H54 (cell line): ENCODE results near the gene TTC4.
"Not testable (repeated sequence)": the region's sequence is repeated elsewhere in the genome, so short reads cannot be mapped to it uniquely, and the experiment has no call there.

Experiments
- DNase-seq: peaks from one replicate; pipeline ENCODE4 v3.0.0; 2011; ENCODE audit warnings: low spot score, mixed read lengths; ENCODE audit not compliant: insufficient read length
- FAIRE-seq: peaks from 3 replicates; lab custom pipeline; 2011; peaks lifted over from hg19 to GRCh38; lab: Jason Lieb, UNC
- POLR2A ChIP-seq: IDR thresholded peaks from 2 replicates; pipeline ENCODE4 v1.6.1; 2011; ENCODE audit warnings: low read depth, mild to moderate bottlenecking, low read length

The TTC4 gene

DNA sequence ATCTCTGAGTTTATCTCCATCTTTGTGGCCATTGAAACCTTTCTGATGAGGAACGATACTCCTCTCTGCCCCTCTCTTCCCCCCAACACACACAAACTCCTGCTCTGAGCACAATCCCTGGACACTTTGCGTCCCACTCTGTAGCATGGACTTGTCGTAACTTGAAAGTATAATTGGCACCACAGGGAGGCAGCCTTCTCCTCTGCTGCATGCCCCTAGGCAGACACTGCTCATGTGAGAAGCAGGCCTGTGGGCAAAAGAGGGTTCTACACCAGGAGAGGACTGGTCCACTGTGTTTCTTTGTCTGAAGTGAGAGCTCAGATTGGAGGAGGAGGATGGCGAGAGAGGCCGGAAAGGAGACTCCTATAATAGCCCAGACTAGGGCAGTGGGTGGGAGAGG, 52.4 kb downstream of the TTC4 start:
- FAIRE-seq (no peak), DNase-seq (no peak)
- no peak for TF ChIP-seq POLR2A

DNA sequence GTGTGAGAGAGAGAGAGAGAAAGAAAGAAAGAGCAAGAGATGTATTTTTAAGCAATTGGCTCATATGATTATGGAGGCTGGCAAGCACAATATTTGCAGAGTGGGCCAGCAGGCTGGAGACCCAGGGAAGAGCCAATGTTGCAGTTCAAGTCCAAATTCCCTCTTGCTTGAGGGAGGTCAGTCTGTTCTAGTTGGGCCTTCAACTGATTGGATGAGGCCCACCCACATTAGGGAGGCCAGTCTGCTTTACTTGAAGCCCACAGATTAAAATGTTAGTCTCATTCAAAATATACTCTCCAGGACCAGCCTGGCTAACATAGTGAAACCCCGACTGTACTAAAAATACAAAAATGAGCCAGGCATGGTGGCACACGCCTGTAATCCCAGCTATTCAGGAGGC, 57.3 kb downstream of the TTC4 start:
- FAIRE-seq = no peak
- no peak for TF ChIP-seq POLR2A
- DNase-seq = no peak

DNA sequence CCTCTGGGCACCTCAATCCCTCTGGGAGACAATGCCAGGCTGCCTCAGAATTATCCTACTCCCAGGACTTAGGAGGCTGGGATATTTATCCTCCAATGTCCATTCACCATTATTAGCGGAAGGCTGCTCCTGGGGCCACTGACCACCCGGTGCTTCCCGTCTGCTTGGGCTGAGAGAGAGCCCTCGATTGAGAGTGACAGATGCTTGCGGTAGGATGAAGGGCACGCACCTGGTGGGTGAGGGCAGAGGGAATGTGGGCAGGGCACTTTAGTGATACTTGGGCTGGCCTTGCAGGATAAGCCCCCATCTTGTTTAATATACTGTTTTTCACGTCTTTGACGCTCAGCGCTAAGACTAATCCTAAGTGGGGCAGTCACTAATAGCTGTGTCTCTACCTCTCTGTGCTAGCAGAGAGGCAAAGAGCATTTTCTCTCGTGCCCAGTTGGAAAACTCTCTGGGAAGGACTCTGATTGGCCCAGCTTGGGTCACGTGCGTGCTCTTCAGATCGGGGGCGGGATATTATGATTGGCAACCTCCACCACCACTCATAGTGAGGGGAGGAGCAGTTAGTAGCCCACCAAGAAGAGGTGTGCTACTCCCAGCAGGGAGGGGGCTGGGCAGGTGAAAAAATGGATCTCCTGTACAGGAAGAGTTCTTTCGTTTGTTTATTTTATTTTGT, 59.3 kb downstream of the TTC4 start:
- DNase-seq (no peak), FAIRE-seq (no peak)
- no peak for TF ChIP-seq POLR2A

DNA sequence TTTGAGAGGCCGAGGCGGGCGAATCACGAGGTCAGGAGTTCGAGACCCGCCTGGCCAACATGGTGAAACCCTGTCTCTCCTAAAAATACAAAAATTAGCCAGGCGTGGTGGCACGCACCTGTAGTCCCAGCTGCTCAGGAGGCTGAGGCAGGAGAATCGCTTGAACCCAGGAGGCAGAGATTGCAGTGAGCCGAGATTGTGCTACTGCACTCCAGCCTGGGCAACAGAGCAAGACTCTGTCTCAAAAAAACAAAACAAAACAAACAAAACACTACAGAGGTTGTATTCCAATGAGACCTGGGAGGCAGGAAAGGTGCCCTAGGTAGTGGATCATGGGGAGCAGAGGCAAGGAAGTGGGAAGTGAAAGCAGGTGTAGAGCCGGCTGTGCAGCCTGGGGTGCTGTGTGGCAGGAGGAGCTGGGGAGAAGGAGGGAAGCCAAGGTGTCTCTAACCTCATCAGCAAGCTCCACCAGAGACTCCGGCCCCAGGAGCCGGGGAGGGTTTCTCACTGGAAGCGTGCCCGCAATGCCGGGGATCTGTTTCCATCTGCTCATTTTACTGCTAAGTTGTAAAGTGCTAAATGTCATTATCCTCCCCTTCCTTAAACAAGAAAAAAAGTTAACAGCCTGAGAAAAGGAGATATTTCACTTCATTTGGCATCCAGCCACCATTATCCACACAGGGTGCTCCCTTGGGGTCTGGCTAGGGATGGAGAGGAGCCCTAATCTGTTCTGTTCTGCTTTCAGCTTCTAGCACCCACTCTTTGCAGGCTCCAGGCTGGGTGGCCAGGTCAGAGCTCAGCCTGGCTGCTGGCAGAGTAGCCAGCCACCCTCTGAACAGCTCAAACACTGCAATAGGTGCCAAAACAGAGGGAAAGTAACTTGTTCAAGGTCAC, 60.4 kb downstream of the TTC4 start:
- not testable (repeated sequence) for DNase-seq, FAIRE-seq

DNA sequence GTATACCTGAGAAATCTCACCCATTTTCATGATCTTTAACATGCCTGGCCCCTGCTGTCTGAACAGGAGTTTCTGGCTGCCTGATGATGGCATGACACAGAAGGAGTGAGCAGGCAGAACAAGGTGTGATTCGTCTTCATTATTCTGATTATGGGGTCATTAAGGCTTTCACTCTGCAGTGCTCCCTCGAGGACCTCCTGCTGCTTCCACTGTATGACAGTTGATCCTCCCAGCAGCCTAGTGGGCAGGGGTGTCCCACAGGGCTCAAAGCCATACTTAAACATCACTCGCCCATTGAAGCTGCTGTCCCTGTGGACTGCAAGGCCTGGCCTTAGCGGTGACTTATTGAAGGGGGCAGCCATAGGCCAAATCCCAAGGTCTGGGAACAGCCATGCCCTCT, 61.4 kb downstream of the TTC4 start:
- FAIRE-seq = no peak
- no peak for DNase-seq
- no peak for TF ChIP-seq POLR2A

DNA sequence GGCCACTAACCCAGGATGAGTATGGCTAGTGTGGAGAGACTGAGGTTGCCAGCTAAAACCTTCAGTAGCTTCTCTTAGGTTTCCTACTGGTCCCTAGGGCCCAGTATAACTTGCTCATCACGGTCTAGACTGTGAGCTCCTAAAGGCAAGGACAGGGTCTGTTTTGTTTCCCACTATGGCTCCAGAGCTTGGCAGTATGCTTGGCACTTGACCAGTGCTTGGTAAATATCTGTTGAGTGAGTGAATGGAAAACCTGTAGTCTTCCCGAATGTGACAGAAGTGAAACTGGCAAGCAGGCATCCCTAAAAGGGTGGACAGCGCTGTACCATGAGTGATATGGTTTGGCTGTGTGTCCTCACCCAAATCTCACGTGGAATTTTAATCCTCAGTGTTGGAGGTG, 61.8 kb downstream of the TTC4 start:
- TF ChIP-seq POLR2A = no peak
- DNase-seq (no peak), FAIRE-seq (no peak)

DNA sequence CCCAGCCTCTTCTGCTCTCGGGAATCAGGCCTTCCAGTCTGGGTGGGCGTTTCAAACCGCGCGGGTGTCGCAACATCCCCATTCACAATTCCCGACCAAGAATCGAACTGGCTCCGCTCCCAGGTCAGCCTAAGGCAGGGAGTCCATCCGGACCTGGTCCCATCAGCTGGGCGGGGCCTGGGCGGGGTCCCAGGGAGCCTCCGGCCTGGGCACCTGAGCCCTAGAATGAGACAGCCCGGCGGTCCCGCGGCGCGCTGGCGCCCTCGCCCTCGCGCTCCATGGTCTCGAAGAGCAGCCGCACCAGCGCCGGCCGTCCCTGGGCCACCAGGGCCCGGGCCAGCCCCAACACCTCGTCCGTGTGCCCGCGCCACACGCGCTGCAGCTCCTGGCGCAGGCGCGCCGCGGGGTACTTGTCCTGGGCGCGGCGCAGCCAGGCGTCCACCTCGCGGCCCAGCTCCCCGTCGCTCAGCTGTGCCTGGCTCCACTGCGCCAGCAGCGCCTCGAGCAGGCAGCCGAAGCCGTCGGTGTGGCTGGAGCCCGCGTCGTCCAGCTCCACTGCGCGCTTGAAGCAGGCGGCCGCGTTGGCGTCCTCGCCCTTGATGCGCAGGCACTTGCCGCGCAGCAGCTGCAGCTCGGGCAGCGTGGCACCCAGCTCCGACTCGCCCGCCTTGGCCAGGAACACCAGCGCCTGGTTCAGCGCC, 65.5 kb downstream of the TTC4 start:
- no peak for DNase-seq

DNA sequence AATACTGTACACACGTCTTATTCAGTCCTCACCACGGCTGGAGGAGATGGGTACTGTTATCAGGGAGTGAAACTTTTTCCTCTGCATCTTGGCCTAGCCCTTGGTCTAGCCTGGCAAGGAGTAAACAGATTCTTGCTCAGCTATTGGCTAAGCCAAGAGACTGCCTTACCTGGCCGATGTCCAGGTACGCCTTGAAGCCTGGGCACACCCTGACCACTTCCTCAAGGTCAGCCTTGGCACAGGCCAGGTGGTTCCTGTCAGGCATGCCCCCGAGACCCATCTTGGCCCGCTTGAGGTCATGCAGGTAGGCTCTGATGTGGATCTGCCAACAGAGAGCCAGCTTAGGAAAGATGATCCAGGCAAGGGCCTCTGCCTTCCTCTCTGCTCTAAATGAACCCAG, 66.5 kb downstream of the TTC4 start:
- DNase-seq (no peak), FAIRE-seq (no peak)
- no peak for TF ChIP-seq POLR2A

More for the DNA sequence above, 65.5 kb downstream of the TTC4 start:
- FAIRE-seq = no peak
- TF ChIP-seq POLR2A = no peak

DNA sequence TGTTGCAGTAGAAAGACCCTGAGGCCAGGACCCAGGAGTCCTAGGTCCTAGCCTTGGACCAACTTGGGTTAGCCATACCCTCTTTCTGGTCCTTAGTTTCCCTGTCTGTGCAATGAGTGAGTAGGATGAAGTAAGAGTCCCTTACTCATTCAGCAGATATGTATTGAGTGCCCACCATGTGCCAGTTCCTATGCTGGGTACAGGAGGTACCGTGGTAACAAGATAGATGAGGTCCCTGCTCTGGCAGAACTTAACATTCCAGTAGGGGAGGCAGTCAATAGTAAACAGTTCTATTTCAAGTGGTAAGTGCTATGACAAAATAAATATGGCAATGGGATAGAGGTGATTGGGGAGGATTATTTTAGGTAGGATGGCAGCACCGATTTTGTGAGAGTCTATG, 66.9 kb downstream of the TTC4 start:
- DNase-seq = no peak
- no peak for FAIRE-seq
- no peak for TF ChIP-seq POLR2A

DNA sequence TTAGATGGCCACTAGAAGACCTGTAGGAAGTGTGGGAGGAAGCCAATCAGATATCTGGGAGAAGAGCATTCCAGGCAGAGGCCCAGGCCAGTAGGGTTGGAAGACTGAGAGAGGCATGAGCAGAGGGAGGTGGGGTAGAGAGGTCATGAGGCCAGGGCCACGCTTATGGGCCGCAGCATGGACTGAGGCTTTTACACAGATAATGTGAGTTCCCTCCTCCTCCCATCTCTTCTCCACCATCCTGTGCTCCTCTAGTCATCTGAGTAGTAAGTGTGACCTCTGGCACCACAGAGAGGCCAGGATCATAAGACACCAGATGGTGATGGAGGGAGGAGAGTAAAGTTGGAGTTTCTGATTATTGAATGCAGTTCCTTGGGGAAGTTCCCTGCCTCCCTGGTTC, 68.4 kb downstream of the TTC4 start:
- FAIRE-seq (no peak), DNase-seq (no peak)
- no peak for TF ChIP-seq POLR2A

DNA sequence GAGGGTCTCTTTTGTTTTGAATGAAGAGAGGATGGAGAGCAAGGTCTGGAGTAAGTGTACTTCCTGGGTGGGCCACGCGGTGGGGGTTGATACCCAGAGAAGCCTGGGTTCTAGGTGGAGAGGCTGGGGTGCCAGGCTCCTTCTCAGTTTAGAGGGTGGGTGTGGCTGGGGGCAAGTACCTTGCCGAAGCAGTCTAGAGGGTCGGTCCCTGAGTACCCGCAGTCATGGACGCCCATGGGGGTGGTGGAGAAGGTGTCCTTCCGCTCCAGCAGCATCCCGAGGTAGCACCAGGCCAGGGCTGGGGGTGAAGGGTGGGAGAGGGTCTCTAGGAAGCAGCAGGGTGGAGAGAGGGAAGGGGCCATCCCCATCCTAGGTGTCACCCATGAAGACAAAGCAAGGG, 71.1 kb downstream of the TTC4 start:
- DNase-seq (no peak), FAIRE-seq (no peak)
- TF ChIP-seq POLR2A = no peak

DNA sequence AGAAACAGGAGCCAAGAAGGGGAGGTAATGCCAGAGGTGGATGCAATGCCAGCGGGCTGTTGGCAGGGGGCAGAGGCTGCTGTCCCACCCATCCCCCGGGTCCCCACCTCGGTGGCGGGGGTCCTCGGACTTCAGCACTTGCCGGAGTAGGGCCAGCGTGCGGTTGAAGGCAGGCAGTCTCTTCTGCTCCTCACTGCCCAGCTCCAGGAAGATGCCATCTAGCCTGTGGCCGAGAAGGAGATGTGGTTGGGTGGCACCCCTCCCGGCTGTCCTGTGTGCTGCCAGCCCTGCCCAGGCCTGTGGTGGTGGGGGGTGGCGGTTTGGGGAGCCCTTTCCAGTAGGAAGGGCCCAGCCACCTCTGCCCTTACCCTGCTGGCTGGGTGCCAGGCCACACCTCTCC, 71.9 kb downstream of the TTC4 start:
- DNase-seq = no peak
- no peak for TF ChIP-seq POLR2A
- FAIRE-seq = no peak

DNA sequence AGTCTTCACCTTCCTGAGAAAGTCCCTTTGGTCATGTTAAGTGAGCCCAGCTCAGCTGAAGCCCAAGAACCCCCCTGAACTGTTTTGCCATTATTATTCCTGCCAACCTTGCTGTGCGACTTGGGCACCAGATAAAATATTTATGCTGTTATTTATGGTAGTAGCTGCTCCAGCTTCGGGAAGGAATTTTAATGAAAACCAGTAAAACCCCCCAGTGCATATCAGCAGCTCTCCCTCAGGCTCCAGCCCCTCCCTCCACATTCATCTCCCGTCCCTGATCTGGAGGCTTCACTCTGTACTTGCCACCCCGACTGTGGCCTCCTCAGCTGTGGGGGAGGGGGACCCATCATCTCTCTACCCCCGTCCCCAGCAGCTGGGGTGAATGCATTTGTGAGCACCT, 72.8 kb downstream of the TTC4 start:
- FAIRE-seq (no peak), DNase-seq (no peak)
- no peak for TF ChIP-seq POLR2A

DNA sequence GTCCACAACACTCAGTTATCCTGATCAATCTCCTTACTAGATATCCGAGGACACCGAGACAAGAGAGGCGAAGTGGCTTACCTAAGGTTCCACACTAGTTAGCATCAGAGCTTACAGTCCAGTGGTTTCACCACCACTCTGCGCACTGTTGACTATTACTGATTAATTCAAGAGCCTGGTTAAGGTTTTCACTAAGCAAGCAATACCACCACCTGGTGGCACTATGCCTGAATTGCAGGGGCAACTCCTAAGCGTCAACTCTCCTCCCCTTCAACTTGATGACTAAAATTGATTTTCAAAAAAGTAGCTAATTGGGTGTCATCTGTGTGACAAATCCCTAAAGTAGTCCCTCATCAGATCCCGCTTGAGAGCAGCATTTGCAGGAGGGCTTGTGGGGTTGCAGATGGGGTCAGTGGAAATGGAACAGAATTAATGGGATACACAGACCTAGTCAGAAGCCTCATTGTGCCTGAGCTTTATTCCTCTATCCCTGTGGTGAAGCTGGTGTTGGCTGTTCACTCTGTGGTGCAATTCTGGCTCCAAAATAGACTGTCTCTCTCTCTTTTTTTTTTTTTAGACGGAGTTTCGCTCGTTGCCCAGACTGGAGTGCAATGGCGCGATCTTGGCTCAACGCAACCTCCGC, 76.3 kb downstream of the TTC4 start:
- no peak for FAIRE-seq
- no peak for TF ChIP-seq POLR2A
- no peak for DNase-seq
